WTC11 (cell line): ENCODE measurements around the gene KIAA0930.

Source experiments
- CTCF ChIP-seq: fragments of 200-600 bp; IDR thresholded peaks from 2 replicates; pipeline ENCODE4 v1.8.0; 2022; ENCODE audit warnings: antibody characterized with exemption
- E2F1 ChIP-seq: sonication (generic); formaldehyde crosslinking; IDR thresholded peaks from 2 replicates; pipeline ENCODE4 v1.8.0; 2022; ENCODE audit warnings: mild to moderate bottlenecking, missing genetic modification reagents
- JUN ChIP-seq: sonication (generic); formaldehyde crosslinking; IDR thresholded peaks from 2 replicates; pipeline ENCODE4 v1.8.0; 2023; ENCODE audit warnings: mild to moderate bottlenecking, missing genetic modification reagents
- NR3C1 ChIP-seq: sonication (generic); formaldehyde crosslinking; conservative IDR thresholded peaks from 2 replicates; pipeline ENCODE4 v1.8.1; 2023; ENCODE audit warnings: low read depth, mild to moderate bottlenecking, missing genetic modification reagents

- TF ChIP-seq CTCF (no peak), NR3C1 (CRISPR knock-in tag) (no peak), E2F1 (CRISPR knock-in tag) (no peak), JUN (CRISPR knock-in tag) (no peak)
Measured at GRCh38 chr22:45212306-45212709, 28.4 kb downstream of the KIAA0930 start.
